ENCODE data around the gene REXO1. TPM values are rescaled to one million over a fixed set of nuclear protein-coding genes. Genes with fewer than 3 reads are reported as not detected.

Gene REXO1
- total RNA-seq, 4 donors from 2014 or later = 11.4 to 29.9 (median 16.1) TPM

DNA sequence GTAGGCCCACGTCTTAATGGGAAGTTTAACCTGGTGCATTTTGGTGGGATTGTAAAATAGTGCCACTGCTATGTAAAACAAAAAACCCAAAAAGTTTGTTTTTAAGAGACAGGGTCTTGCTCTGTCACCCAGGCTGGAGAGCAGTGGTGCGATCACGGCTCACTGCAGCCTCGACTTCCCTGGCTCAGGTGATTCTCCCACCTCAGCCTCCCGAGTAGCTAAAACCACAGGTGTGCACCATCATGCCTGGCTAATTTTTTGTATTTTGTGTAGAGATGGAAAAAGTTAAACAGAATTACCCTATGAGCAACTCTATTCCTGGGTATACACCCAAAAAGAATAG is 820 bp upstream of the REXO1 start:
- ATAC-seq = no peak
- no peaks in the 10 kb centered on the region for H3K9me3 ChIP-seq
- H3K4me3 ChIP-seq = no peak overlapping the region
- H3K4me1 ChIP-seq = peaks cover 0 to 65% (median 41%) of the 10 kb centered on the region in 3 donors
- H3K27me3 ChIP-seq = peaks cover 16% of the 10 kb centered on the region
- peak overlapping the region in 2 of 4 donors; percentile 96 to 99 for H3K27ac ChIP-seq
- WGBS, 2 donors (ENCODE audit: low coverage in 1 of 2) = 54 to 67% methylated on average over 4 to 5 of the region's 5 CpGs
- H3K36me3 ChIP-seq = peaks cover 0 to 10% of the 10 kb centered on the region in 2 donors
- TF ChIP-seq, protein P1, sequence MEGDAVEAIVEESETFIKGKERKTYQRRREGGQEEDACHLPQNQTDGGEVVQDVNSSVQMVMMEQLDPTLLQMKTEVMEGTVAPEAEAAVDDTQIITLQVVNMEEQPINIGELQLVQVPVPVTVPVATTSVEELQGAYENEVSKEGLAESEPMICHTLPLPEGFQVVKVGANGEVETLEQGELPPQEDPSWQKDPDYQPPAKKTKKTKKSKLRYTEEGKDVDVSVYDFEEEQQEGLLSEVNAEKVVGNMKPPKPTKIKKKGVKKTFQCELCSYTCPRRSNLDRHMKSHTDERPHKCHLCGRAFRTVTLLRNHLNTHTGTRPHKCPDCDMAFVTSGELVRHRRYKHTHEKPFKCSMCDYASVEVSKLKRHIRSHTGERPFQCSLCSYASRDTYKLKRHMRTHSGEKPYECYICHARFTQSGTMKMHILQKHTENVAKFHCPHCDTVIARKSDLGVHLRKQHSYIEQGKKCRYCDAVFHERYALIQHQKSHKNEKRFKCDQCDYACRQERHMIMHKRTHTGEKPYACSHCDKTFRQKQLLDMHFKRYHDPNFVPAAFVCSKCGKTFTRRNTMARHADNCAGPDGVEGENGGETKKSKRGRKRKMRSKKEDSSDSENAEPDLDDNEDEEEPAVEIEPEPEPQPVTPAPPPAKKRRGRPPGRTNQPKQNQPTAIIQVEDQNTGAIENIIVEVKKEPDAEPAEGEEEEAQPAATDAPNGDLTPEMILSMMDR (IDR thresholded peaks at IDR 0.05) = no peak
- TF ChIP-seq POLR2A (IDR thresholded peaks at IDR 0.05) (no peak), POLR2AphosphoS5 (IDR thresholded peaks at IDR 0.05) (no peak), EP300 (IDR thresholded peaks at IDR 0.05) (no peak)

DNA sequence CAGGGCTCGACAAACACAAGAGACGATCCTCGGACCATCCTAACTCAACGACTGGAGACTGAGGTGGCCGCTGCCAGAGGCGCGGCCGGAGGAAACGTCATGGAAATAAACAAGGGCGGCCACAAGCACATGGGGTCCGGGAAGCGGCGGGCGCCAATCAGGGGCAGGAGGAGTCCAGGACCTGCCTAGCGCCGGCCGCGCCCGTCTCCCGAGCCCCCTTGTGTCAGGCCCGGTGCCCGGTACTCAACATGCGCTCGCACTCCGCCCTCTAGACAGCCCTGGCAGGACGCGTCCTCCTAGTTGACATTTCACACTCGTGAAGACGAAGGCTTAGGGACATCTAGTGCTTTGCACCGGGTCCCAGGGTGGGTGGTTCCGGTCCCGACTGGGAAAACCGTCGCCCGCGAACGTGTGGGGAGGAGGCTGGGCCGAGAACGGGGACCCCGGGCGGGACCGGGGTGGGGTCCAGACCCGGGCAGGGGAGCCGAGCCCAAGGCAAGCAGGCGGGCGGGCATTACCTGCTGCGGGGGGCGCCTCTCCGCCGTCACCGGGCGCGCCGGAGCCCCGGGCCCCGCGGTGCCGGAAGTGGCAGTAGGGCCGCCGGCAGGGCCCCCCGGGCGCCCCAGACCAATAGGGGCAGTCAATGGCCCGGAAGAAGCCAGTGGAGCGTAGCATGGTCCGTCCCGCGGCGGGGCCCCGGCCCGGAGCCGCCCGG is 442 bp downstream of the REXO1 start:
- H3K27me3 ChIP-seq = peaks cover 16% of the 10 kb centered on the region
- peak overlapping the region; percentile 83 to 100 for H3K4me3 ChIP-seq
- peak overlapping the region; percentile 96 to 99 (median 98) for H3K27ac ChIP-seq
- TF ChIP-seq, protein P1 (IDR thresholded peaks at IDR 0.05) = no peak
- TF ChIP-seq POLR2A (IDR thresholded peaks at IDR 0.05) = no peak
- ATAC-seq = peak; percentile 13
- H3K9me3 ChIP-seq = no peaks in the 10 kb centered on the region
- peaks cover 0 to 65% (median 46%) of the 10 kb centered on the region in 3 donors for H3K4me1 ChIP-seq
- 0% methylated on average over 6 to 8 of the region's 72 CpGs for WGBS, 2 donors (ENCODE audit: low coverage in 1 of 2)
- H3K36me3 ChIP-seq = peaks cover 0 to 10% of the 10 kb centered on the region in 2 donors

DNA sequence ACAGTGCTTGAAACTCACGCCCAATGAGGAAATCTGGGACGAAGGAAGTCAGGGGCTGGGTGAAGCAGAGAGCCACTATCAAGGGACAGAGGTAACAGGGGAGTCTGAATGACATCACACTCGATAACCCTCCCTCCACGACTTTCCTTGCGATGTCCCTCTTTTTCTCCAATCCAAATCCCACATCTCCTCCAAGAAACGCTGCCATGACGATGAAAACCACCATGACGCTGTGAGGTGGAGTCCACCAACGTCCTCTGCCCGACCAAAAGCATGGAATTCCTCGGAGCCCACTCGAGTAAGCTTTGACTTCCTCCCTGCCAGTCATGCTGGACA is 967 bp downstream of the REXO1 start:
- Histone ChIP-seq H3K27ac (peak overlapping the region in 2 of 4 donors; percentile 96 to 99), H3K4me3 (peak overlapping the region; percentile 83 to 100), H3K4me1 (peaks cover 0 to 65% (median 48%) of the 10 kb centered on the region in 3 donors), H3K9me3 (no peaks in the 10 kb centered on the region), H3K36me3 (peaks cover 0 to 10% of the 10 kb centered on the region in 2 donors), H3K27me3 (peaks cover 10% of the 10 kb centered on the region)
- WGBS, 2 donors (ENCODE audit: low coverage in 1 of 2) = 16 to 25% methylated on average over 5 of the region's 12 CpGs
- no peak for ATAC-seq
- no peak for TF ChIP-seq POLR2A (IDR thresholded peaks at IDR 0.05)
- TF ChIP-seq EP300 (IDR thresholded peaks at IDR 0.05) = no peak
- TF ChIP-seq POLR2AphosphoS5 (IDR thresholded peaks at IDR 0.05) = no peak
- TF ChIP-seq, protein P1 (IDR thresholded peaks at IDR 0.05) = no peak

DNA sequence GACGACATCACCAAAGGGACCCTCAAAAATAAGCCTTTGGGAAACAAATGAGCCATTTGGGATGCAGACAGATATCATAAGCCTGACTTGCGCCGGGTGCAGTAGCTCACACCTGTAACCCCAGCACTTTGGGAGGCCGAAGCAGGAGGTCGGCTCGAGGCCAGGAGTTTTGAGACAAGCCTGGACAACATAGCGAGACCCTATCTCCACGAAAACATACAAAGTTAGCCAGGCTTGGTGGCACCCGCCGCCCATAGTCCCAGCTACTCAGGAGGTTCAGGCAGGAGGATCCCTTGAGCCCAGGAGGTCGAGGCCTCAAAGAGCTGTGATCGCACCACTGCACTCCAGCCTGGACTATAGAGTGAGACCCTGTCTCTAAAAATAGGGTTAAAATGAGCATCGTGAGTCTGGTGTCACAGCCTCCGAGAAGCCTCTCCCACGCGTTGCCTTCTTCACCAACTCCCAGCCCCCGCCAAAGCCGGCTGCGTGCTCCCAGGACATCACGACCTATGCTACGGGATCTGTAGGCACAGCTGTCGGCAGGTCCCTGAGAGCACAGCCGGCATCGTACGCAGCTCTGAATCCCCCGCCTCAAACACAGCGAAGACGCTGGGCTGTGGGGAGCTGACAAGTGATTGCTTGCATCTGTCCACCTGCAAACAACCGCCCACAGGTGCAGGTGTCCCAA is 1.6 kb downstream of the REXO1 start:
- TF ChIP-seq POLR2AphosphoS5 (IDR thresholded peaks at IDR 0.05) (no peak), POLR2A (IDR thresholded peaks at IDR 0.05) (no peak), EP300 (IDR thresholded peaks at IDR 0.05) (no peak)
- TF ChIP-seq, protein P1 (IDR thresholded peaks at IDR 0.05) = no peak
- no peaks in the 10 kb centered on the region for H3K9me3 ChIP-seq
- peaks cover 4% of the 10 kb centered on the region for H3K27me3 ChIP-seq
- WGBS, 2 donors (ENCODE audit: low coverage in 1 of 2) = 20 to 73% methylated on average over 1 to 7 of the region's 29 CpGs
- peaks cover 0 to 65% (median 48%) of the 10 kb centered on the region in 3 donors for H3K4me1 ChIP-seq
- peaks cover 0 to 10% of the 10 kb centered on the region in 2 donors for H3K36me3 ChIP-seq
- peak overlapping the region in 1 of 2 donors; percentile 100 for H3K4me3 ChIP-seq
- H3K27ac ChIP-seq = no peak overlapping the region
- no peak for ATAC-seq
